WERI-Rb-1 (cell line): ENCODE data around the gene RNF112.

Experiments
- DNase-seq: peaks from one replicate; pipeline ENCODE4 v3.0.0-alpha.2; 2020
- H3K27ac ChIP-seq: fragments of 250-450 bp; sonication (Bioruptor Pico); 2 replicates; pipeline ENCODE4 v1.5.1; 2020; ENCODE audit warnings: mild to moderate bottlenecking, moderate library complexity
- H3K27me3 ChIP-seq: fragments of 250-450 bp; sonication (Bioruptor Pico); 2 replicates; pipeline ENCODE4 v1.5.1; 2021; ENCODE audit warnings: mild to moderate bottlenecking, low read depth, moderate library complexity; ENCODE audit not compliant: insufficient read depth, severe bottlenecking
- H3K36me3 ChIP-seq: fragments of 250-450 bp; sonication (Bioruptor Pico); 2 replicates; pipeline ENCODE4 v1.5.1; 2020; ENCODE audit warnings: mild to moderate bottlenecking, moderate library complexity
- H3K4me3 ChIP-seq: 2 replicates; pipeline ENCODE4 v1.5.1; 2011; ENCODE audit warnings: low read depth, mild to moderate bottlenecking, control low read depth, low read length
- H3K9me3 ChIP-seq: fragments of 250-450 bp; sonication (Bioruptor Pico); 2 replicates; pipeline ENCODE4 v1.5.1; 2021; ENCODE audit warnings: mild to moderate bottlenecking, moderate library complexity; ENCODE audit not compliant: severe bottlenecking
- CTCF ChIP-seq: IDR thresholded peaks from 2 replicates; pipeline ENCODE4 v1.5.1; 2011; ENCODE audit warnings: low read depth, mild to moderate bottlenecking, control low read depth, inconsistent platforms, low read length

Gene RNF112

GRCh38 chr17:19377602-19378415 lies 33.2 kb upstream of the RNF112 start:
- no peaks in the 10 kb centered on the region for H3K27me3 ChIP-seq
- no peaks in the 10 kb centered on the region for H3K9me3 ChIP-seq
- peaks cover 42% of the 10 kb centered on the region for H3K36me3 ChIP-seq
- H3K4me3 ChIP-seq, result peak overlapping the region; percentile 86
- peak overlapping the region; percentile 79 for H3K27ac ChIP-seq
- TF ChIP-seq CTCF, result no peak
- DNase-seq, result peak; percentile 99

GRCh38 chr17:19378416-19379360 lies 32.3 kb upstream of the RNF112 start, which contains the start of gene MAPK7:
Gene MAPK7 (plus strand): TSS chr17:19378498. CDS start chr17:19378901, 403 bp downstream.
- Histone ChIP-seq H3K27me3 (no peaks in the 10 kb centered on the region), H3K36me3 (peaks cover 51% of the 10 kb centered on the region), H3K9me3 (no peaks in the 10 kb centered on the region), H3K27ac (peak within 1 kb of the TSS; percentile 79), H3K4me3 (peak within 1 kb of the TSS; percentile 86)
- no peak for TF ChIP-seq CTCF
- no peak for DNase-seq

- no peaks in the 10 kb centered on the region for H3K9me3 ChIP-seq
- no peaks in the 10 kb centered on the region for H3K27me3 ChIP-seq
- no peak for DNase-seq
- TF ChIP-seq CTCF, result no peak
- H3K36me3 ChIP-seq, result peaks cover 59% of the 10 kb centered on the region
- H3K4me3 ChIP-seq, result peak overlapping the region; percentile 86
- no peak overlapping the region for H3K27ac ChIP-seq
Observed at GRCh38 chr17:19379361-19380065, 31.5 kb upstream of the RNF112 start.

- Histone ChIP-seq H3K27me3 (no peaks in the 10 kb centered on the region), H3K36me3 (peaks cover 71% of the 10 kb centered on the region), H3K27ac (no peak overlapping the region), H3K4me3 (no peak overlapping the region), H3K9me3 (no peaks in the 10 kb centered on the region)
- no peak for TF ChIP-seq CTCF
- no peak for DNase-seq
Observed at GRCh38 chr17:19380481-19381301, 30.3 kb upstream of the RNF112 start.

- Histone ChIP-seq H3K9me3 (no peaks in the 10 kb centered on the region), H3K27ac (no peak overlapping the region), H3K4me3 (no peak overlapping the region), H3K27me3 (no peaks in the 10 kb centered on the region), H3K36me3 (peaks cover 78% of the 10 kb centered on the region)
- no peak for TF ChIP-seq CTCF
- DNase-seq, result no peak
Observed at GRCh38 chr17:19381361-19381740, 29.7 kb upstream of the RNF112 start.
